ENCODE data around the gene LPP.

The LPP gene

GRCh38 chr3:188256758-188257157, 102.8 kb downstream of the LPP start:
- no peak for DNase-seq

- DNase-seq: no peak
Observed at GRCh38 chr3:188257384-188258026, 103.5 kb downstream of the LPP start.

- DNase-seq: no peak
Observed at GRCh38 chr3:188259191-188259590, 105.2 kb downstream of the LPP start.

- no peak for DNase-seq
Observed at GRCh38 chr3:188259596-188259995, 105.6 kb downstream of the LPP start.

DNA sequence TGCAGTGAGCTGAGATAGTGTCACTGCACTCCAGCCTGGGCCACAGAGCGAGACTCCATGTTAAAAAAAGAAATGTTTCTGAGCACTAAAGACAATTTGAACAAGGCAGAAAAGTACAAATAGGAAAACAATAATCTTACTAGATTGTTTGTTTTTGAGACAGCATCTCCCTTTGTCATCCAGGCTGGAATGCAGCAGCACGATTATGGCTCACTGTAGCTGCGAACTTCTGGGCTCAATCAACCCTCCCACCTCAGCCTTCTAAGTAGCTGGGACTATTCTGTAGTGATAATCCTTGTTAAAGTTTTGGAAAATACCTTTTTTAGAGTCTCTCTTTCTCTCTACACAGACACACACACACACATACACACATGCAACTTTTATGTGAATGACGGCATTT, 107.1 kb downstream of the LPP start:
- DNase-seq: no peak

- DNase-seq: no peak
Observed at GRCh38 chr3:188262488-188262887, 108.5 kb downstream of the LPP start.

GRCh38 chr3:188262913-188263683, 109.1 kb downstream of the LPP start:
- DNase-seq: no peak

DNA sequence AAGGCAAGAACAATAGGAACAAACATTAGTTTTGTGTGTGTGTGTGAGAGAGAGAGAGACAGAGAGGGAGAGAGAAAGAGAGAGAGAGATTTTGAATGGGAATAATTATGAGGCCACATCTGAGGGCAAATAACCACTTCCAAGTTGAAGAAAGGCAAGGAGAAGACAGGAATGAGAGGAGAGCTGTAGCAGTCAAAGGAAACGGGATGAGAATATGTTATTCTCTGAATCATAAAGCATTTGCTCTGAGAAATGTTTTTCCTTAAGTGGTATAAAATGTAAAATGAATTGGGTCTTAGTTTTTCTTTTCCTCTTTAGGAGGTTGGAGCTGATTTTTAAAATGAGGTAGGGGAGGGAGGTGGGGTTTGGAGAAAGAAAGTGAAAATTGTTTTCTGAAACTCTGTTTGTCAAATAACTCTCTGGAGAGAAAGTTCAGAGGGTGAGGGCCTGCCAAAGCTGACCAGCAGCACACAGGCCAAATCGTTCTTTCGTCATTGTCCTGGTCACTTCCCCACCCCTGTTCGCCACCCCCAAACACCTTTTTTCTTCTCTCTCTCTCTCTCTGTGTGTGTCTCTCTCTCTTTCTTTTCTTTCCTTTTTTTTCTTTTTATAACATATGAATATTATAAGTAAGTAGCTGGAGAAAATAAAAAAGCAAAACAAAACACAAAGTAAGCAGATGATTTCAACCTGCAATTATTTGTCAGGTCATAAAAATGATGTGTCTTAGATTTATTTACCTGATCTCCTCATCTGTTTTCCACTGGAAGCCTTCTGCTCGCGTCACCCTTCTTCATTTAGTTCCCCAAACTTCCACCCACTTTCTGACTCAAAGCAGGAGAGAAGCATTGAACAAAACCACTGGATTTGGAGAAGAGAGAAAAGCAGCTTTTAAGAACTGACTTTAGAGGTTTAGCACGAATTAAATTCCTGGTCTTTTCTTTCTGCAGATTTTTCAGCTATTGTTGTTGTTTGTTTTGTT, 110.6 kb downstream of the LPP start:
- DNase-seq: no peak

DNA sequence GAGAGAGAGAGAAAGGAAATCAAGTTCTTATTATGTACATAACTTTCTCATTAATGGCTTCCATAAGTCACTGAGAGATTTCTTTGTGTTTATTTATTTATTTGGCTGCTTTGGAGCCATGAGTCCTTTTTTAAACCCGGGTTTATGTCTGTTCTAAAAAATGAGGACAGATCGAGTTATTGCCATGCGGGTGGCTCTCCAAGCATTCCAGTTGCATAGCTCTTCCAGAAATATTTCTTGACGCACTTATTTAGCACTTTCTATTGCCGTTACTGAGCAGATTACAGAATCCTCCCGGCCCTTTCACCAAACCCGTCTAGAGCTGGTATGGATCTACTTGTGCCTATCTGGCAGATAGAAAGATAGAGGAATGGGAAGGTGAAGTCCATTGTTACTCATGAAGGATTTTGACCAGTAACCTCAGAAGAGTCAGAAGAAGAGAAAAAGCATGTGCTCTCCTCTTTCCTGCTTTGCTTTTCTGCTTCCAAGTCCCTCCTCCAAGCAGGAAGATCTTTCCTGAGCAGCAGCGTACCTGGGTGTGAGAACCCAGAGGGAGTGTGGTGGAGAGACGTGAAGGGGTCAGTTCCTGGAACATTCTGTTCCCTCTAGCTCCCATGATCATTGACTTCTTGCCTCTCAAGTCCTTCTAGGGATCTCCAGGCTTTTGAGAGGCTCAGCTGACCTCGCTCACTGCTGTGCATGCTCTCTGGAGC, 112.8 kb downstream of the LPP start:
- no peak for DNase-seq

- no peak for DNase-seq
Observed at GRCh38 chr3:188267790-188268335, 113.9 kb downstream of the LPP start.

GRCh38 chr3:188268336-188268735, 114.4 kb downstream of the LPP start:
- no peak for DNase-seq

DNA sequence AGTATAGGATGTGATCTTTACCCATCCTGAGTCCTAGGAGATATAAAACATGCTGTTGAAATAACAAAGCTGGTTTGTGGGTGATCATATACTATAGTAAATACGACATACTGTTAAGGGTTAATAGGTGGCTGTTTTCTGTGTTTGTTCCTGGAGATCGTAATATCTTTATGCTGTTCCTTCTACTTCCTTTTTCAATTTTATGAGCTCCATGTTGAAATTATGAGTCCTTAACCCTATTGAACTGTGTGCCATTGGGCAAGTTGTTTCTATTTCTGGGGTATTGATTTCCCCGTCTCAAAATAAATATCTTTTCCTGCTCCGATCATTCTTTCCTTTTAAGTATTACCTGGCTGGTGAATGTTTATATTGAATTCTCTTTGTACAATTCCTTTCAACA, 115.1 kb downstream of the LPP start:
- DNase-seq: no peak

DNA sequence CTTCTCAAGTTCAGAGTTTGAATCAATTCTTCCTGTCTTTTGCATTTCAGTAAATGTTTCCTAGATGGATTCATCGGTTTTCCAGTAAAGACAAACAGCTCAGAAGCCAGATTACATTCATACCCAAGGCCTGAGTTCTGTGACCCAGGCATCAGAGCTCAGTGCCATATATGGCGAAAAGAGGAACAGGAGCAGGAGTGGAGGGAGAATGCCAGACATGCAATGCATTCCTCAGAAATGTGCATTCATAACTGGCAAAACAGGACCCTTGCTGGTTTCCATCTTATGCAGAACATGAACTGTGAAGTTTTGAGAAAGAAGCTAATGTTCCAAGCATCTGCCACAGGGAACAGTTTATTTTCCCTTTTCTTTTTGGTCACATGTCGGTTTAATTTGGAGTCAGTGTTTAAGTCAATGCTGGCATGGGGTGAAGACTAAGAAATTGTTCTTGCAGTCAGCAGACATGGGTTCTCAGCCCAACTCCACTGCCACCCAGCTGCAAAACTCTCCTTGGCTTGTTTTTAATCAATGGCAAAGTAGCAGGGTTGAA, 116.5 kb downstream of the LPP start:
- no peak for DNase-seq

- no peak for DNase-seq
Observed at GRCh38 chr3:188271226-188271914, 117.4 kb downstream of the LPP start.

- DNase-seq: no peak
Observed at GRCh38 chr3:188272481-188273372, 118.8 kb downstream of the LPP start.

GRCh38 chr3:188274249-188274915, 120.4 kb downstream of the LPP start:
- no peak for DNase-seq

GRCh38 chr3:188276375-188276774, 122.4 kb downstream of the LPP start:
- no peak for DNase-seq

GRCh38 chr3:188278717-188279324, 124.9 kb downstream of the LPP start:
- no peak for DNase-seq

All from stimulated activated naive CD4-positive, alpha-beta T cell treated with Interleukin-2 at 50 U/mL for 16 hours (primary cell).